Measurements from ENCODE around the gene ANGPTL1. TPM values are rescaled to one million over a fixed set of nuclear protein-coding genes. Genes with fewer than 3 reads are reported as not detected.

ANGPTL1 gene
- total RNA-seq, 1 donor from 2014 or later: not detected

- Histone ChIP-seq H3K9me3 (ENCODE audit: low read depth) (no peaks in the 10 kb centered on the region), H3K4me2 (no peak overlapping the region), H4K20me1 (ENCODE audit: low read depth) (no peaks in the 10 kb centered on the region), H2AFZ (replicated peaks) (no peak overlapping the region), H3K27ac (no peak overlapping the region), H3K79me2 (ENCODE audit: low read depth) (no peaks in the 10 kb centered on the region), H3K4me1 (peaks cover 3% of the 10 kb centered on the region), H3K27me3 (no peaks in the 10 kb centered on the region), H3F3A (ENCODE audit: low read depth) (no peaks in the 10 kb centered on the region), H3K36me3 (no peaks in the 10 kb centered on the region), H3K9ac (no peak overlapping the region), H3K4me3 (no peak overlapping the region)
- Mint-ChIP-seq H3K9me3 (peaks cover 10% of the 10 kb centered on the region), H3K27me3 (ENCODE audit: insufficient read depth, low read depth) (no peaks in the 10 kb centered on the region), H3K27ac (no peak overlapping the region), H3K4me1 (no peaks in the 10 kb centered on the region), H3K4me3 (no peak overlapping the region), H3K36me3 (peaks cover 65% of the 10 kb centered on the region)
- DNase-seq (ENCODE audit: low spot score): no peak
- no peak for TF ChIP-seq CTCF (IDR thresholded peaks at IDR 0.05)
- no peak for TF ChIP-seq EZH2phosphoT487 (IDR thresholded peaks at IDR 0.05)
- TF ChIP-seq EZH2 (IDR thresholded peaks at IDR 0.05): no peak
Observed at GRCh38 chr1:178908358-178908757, 37.5 kb upstream of the ANGPTL1 start.

- H3F3A ChIP-seq (ENCODE audit: low read depth): no peaks in the 10 kb centered on the region
- no peaks in the 10 kb centered on the region for H3K27me3 ChIP-seq
- Mint-ChIP-seq H3K4me3 (no peak overlapping the region), H3K27me3 (ENCODE audit: insufficient read depth, low read depth) (no peaks in the 10 kb centered on the region), H3K9me3 (peaks cover 9% of the 10 kb centered on the region), H3K27ac (no peak overlapping the region), H3K36me3 (peaks cover 30% of the 10 kb centered on the region), H3K4me1 (no peaks in the 10 kb centered on the region)
- no peak overlapping the region for H3K4me2 ChIP-seq
- H4K20me1 ChIP-seq (ENCODE audit: low read depth): no peaks in the 10 kb centered on the region
- no peaks in the 10 kb centered on the region for H3K4me1 ChIP-seq
- TF ChIP-seq CTCF (IDR thresholded peaks at IDR 0.05) (no peak), EZH2 (IDR thresholded peaks at IDR 0.05) (no peak), EZH2phosphoT487 (IDR thresholded peaks at IDR 0.05) (no peak)
- H3K79me2 ChIP-seq (ENCODE audit: low read depth): no peaks in the 10 kb centered on the region
- H3K9me3 ChIP-seq (ENCODE audit: low read depth): no peaks in the 10 kb centered on the region
- DNase-seq (ENCODE audit: low spot score): no peak
- peaks cover 9% of the 10 kb centered on the region for H3K36me3 ChIP-seq
- no peak overlapping the region for H2AFZ ChIP-seq (replicated peaks)
- no peak overlapping the region for H3K9ac ChIP-seq
- no peak overlapping the region for H3K4me3 ChIP-seq
- no peak overlapping the region for H3K27ac ChIP-seq
Observed at GRCh38 chr1:178901482-178902125, 30.7 kb upstream of the ANGPTL1 start.

- Histone ChIP-seq H3K4me2 (no peak overlapping the region), H3K4me1 (no peaks in the 10 kb centered on the region), H3K9ac (no peak overlapping the region), H3F3A (ENCODE audit: low read depth) (no peaks in the 10 kb centered on the region), H3K4me3 (no peak overlapping the region), H3K9me3 (ENCODE audit: low read depth) (no peaks in the 10 kb centered on the region), H3K27ac (no peak overlapping the region), H3K79me2 (ENCODE audit: low read depth) (no peaks in the 10 kb centered on the region), H3K36me3 (peaks cover 15% of the 10 kb centered on the region), H3K27me3 (no peaks in the 10 kb centered on the region), H4K20me1 (ENCODE audit: low read depth) (no peaks in the 10 kb centered on the region), H2AFZ (replicated peaks) (no peak overlapping the region)
- H3K9me3 Mint-ChIP-seq: peaks cover 14% of the 10 kb centered on the region
- H3K4me1 Mint-ChIP-seq: no peaks in the 10 kb centered on the region
- no peak overlapping the region for H3K4me3 Mint-ChIP-seq
- H3K27ac Mint-ChIP-seq: no peak overlapping the region
- no peak for TF ChIP-seq EZH2phosphoT487 (IDR thresholded peaks at IDR 0.05)
- no peak for TF ChIP-seq CTCF (IDR thresholded peaks at IDR 0.05)
- no peak for TF ChIP-seq EZH2 (IDR thresholded peaks at IDR 0.05)
- peaks cover 34% of the 10 kb centered on the region for H3K36me3 Mint-ChIP-seq
- no peak for DNase-seq (ENCODE audit: low spot score)
- H3K27me3 Mint-ChIP-seq (ENCODE audit: insufficient read depth, low read depth): no peaks in the 10 kb centered on the region
Observed at GRCh38 chr1:178899402-178899801, 28.5 kb upstream of the ANGPTL1 start.

Measured in neural progenitor cell (in vitro differentiated cells).